KG1 (cell line): ENCODE data around the gene ARHGEF39.

Source experiments
- DNase-seq: peaks from one replicate; lab custom pipeline; 2025; lab: John Stamatoyannopoulos, UW

Gene ARHGEF39

GRCh38 chr9:35675204-35675603, 10.2 kb upstream of the ARHGEF39 start:
- no peak for DNase-seq

GRCh38 chr9:35674025-35674361, 9.0 kb upstream of the ARHGEF39 start:
- no peak for DNase-seq

- no peak for DNase-seq
Observed at GRCh38 chr9:35673132-35674024, 8.4 kb upstream of the ARHGEF39 start, which contains the start of gene CA9. TSS of gene CA9 (plus strand) at chr9:35673928. CDS start at chr9:35673960, 32 bp downstream.

GRCh38 chr9:35669331-35670145, 4.5 kb upstream of the ARHGEF39 start:
- no peak for DNase-seq

- DNase-seq, result no peak
Observed at GRCh38 chr9:35667939-35668338, 2.9 kb upstream of the ARHGEF39 start.

- no peak for DNase-seq
Observed at GRCh38 chr9:35666549-35666948, 1.6 kb upstream of the ARHGEF39 start.

- DNase-seq, result no peak
Observed at GRCh38 chr9:35666045-35666444, 1.1 kb upstream of the ARHGEF39 start.

- DNase-seq, result no peak
Observed at GRCh38 chr9:35665471-35665818, 450 bp upstream of the ARHGEF39 start.

GRCh38 chr9:35662437-35662836, 2.6 kb downstream of the ARHGEF39 start:
- no peak for DNase-seq

GRCh38 chr9:35661756-35662350, 3.1 kb downstream of the ARHGEF39 start:
- DNase-seq, result no peak

- DNase-seq, result no peak
Observed at GRCh38 chr9:35660966-35661415, 4.0 kb downstream of the ARHGEF39 start.

- no peak for DNase-seq
Observed at GRCh38 chr9:35659340-35659739, 5.7 kb downstream of the ARHGEF39 start.

- DNase-seq, result no peak
Observed at GRCh38 chr9:35658968-35659220, 6.1 kb downstream of the ARHGEF39 start.

- DNase-seq, result peak; percentile 82
Observed at GRCh38 chr9:35658137-35658967, 6.6 kb downstream of the ARHGEF39 start, which contains the start of gene CCDC107. TSS of gene CCDC107 (plus strand) at chr9:35658292. CDS start at chr9:35658380, 88 bp downstream.

- DNase-seq, result peak; percentile 92
Observed at GRCh38 chr9:35657546-35658136, 7.4 kb downstream of the ARHGEF39 start, which contains the start of gene RMRP. TSS of gene RMRP (minus strand) at chr9:35658019.

GRCh38 chr9:35656831-35657545, 8.0 kb downstream of the ARHGEF39 start:
- no peak for DNase-seq

GRCh38 chr9:35656348-35656747, 8.6 kb downstream of the ARHGEF39 start:
- DNase-seq, result no peak

- DNase-seq, result no peak
Observed at GRCh38 chr9:35653611-35654010, 11.4 kb downstream of the ARHGEF39 start.

- DNase-seq, result no peak
Observed at GRCh38 chr9:35652829-35653209, 12.2 kb downstream of the ARHGEF39 start.

- DNase-seq, result no peak
Observed at GRCh38 chr9:35651956-35652828, 12.8 kb downstream of the ARHGEF39 start.
